Activated CD4-positive, alpha-beta T cell treated with anti-CD3 and anti-CD28 coated beads, Interleukin-2, Interleukin-4, amounts not matched to agents 100 ng/mL and 50 ng/mL, durations not matched to agents 16 hours and 8 hours (primary cell): ENCODE results near the gene AVPR2.

Experiments used
- DNase-seq: peaks from one replicate; pipeline ENCODE4 v3.0.0-alpha.2; 2020; ENCODE audit warnings: low spot score

The AVPR2 gene

GRCh38 chrX:153885968-153886903, 18.2 kb upstream of the AVPR2 start, which contains the start of gene L1CAM:
L1CAM (minus strand) TSS chrX:153886173; CDS start chrX:153875836, 10,337 bp downstream.
- DNase-seq, result no peak

GRCh38 chrX:153886915-153887314, 17.6 kb upstream of the AVPR2 start:
- no peak for DNase-seq

GRCh38 chrX:153887385-153887784, 17.1 kb upstream of the AVPR2 start:
- DNase-seq, result no peak

- DNase-seq, result no peak
Observed at GRCh38 chrX:153888344-153888743, 16.1 kb upstream of the AVPR2 start.

GRCh38 chrX:153889123-153889522, 15.3 kb upstream of the AVPR2 start:
- no peak for DNase-seq

GRCh38 chrX:153897899-153898298, 6.6 kb upstream of the AVPR2 start:
- no peak for DNase-seq

GRCh38 chrX:153900831-153901752, 3.4 kb upstream of the AVPR2 start:
- peak; percentile 62 for DNase-seq

- no peak for DNase-seq
Observed at GRCh38 chrX:153901753-153902140, 2.7 kb upstream of the AVPR2 start.

- DNase-seq, result no peak
Observed at GRCh38 chrX:153902385-153902784, 2.1 kb upstream of the AVPR2 start.

- DNase-seq, result no peak
Observed at GRCh38 chrX:153903238-153903980, 1.1 kb upstream of the AVPR2 start.

- no peak for DNase-seq
Observed at GRCh38 chrX:153905481-153906095, 1.1 kb downstream of the AVPR2 start.

GRCh38 chrX:153906126-153906917, 1.8 kb downstream of the AVPR2 start:
- DNase-seq, result no peak

- no peak for DNase-seq
Observed at GRCh38 chrX:153907456-153907855, 3.0 kb downstream of the AVPR2 start.

GRCh38 chrX:153908219-153908860, 3.9 kb downstream of the AVPR2 start:
- no peak for DNase-seq

- DNase-seq, result no peak
Observed at GRCh38 chrX:153909024-153909979, 4.8 kb downstream of the AVPR2 start.

GRCh38 chrX:153909980-153910360, 5.5 kb downstream of the AVPR2 start:
- no peak for DNase-seq

- DNase-seq, result no peak
Observed at GRCh38 chrX:153910446-153910845, 6.0 kb downstream of the AVPR2 start.

- no peak for DNase-seq
Observed at GRCh38 chrX:153911798-153912197, 7.3 kb downstream of the AVPR2 start.

- DNase-seq, result no peak
Observed at GRCh38 chrX:153913211-153913610, 8.7 kb downstream of the AVPR2 start.
